HG03469 (cell line): ENCODE measurements around the gene EFCAB12.

ENCODE experiments used
- ATAC-seq: cut with Tn5 transposase; IDR thresholded peaks from one replicate; pipeline ENCODE4 v1.9.1; 2021; ENCODE audit warnings: mild to moderate bottlenecking, moderate library complexity, moderate number of reproducible peaks; ENCODE audit not compliant: unreplicated experiment

The EFCAB12 gene

DNA sequence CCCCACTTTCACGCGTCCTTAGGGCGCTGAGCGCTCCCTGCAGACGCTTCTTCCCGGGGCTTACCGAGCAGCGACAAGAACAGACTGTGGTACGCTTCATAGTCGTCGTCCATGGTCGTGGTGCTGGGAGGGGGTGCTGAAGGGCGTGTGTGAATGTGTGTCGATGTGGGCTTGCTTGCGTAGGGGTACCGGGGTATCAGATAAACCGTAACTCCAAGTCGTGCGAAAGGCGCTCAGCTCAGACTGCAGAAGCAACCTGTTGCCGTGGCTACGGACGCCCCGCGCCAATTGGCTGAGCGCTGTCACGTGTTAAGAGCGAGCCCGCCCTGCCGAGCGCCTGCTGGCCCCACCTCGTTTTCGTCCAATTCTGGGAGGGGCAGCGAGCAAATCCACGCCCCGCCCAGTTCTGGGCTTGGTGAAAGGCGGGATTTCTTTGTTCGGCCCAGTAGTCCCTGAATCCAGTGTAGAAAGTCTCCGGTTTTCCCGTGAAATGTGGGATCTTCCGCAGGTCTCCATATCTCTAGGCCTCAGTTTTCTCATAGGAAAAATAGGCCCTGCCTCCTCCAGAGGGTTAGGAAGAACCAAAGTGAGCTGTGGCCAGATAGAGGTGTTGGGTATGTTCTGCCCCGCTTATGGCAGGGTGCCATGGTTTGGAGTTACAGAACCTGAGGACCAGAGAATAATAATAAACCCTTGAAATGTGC, at the start of gene EFCAB12:
EFCAB12 (minus strand) TSS at position 261 of the 704 bp plus-strand sequence; CDS start at position 113, 148 bp downstream.
- ATAC-seq = peak; percentile 63

DNA sequence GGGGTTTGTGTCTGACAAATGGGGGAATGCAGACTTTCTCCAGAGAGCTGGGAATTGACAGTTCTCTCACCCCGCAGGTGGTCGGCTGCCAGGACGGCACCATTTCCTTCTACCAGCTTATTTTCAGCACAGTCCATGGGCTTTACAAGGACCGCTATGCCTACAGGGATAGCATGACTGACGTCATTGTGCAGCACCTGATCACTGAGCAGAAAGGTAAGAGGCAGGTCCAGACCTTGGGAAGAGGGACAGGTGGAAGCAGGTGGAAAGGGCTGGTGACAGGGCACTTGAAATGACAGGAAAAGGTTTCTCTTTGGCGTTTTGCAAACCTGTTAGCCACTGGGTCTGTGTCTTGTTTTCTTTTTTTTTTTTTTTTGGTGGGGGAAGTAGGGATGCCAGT, 48.1 kb upstream of the EFCAB12 start:
- ATAC-seq = no peak

DNA sequence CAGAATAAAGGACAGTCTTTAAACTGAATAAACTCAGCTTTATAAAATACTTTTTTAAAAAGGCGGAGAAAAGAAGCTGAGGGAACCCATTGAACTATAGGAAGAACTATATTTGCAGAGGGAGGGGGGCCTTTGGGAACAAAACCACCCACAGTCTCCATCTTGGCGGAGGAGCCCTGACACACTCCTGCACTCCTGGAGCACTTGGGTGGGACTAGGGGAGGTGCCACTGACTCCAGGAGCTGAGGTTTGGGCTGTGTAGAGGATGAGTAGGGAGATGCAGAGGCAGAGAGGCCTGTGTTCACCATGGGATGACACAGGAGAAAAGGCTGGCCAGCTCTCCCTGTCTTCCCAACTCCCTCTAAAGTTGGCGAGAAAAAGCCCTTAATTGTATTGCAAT, 47.4 kb upstream of the EFCAB12 start:
- ATAC-seq = no peak

DNA sequence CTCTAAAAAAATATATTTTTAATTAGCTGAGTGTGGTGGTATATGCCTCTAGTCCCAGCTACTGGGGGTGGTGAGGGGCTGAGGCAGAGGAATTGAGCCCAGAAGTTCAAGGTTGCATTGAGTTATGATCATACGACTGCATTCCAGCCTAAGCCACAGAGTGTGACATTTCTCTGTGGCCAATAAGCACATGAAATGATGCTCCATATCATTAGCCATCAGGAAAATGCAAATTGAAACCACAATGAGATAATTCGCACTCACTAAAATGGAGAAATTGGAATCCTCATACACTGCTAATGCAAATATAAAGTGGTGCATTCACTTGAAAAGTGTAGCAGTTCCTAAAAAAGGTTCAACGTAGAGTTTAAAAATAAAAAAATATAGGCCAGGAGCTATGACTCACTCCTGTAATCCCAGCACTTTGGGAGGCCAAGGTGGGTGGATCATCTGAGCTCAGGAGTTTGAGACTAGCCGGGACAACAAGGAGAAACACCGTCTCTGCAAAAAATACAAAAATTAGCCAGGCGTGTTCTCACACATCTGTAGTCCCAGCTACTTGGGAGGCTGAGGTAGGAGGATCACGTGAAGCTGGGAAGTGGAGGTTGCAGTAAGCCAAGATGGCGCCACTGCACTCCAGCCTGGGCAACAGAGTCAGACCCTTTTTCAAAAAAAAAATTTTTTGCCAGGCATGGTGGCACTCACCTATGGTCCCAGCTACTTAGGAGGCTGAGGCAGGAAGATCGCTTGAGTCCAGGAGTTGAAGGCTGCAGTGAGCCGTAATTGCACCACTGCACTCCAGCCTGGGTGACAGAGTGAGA, 46.8 kb upstream of the EFCAB12 start:
- ATAC-seq = no peak

DNA sequence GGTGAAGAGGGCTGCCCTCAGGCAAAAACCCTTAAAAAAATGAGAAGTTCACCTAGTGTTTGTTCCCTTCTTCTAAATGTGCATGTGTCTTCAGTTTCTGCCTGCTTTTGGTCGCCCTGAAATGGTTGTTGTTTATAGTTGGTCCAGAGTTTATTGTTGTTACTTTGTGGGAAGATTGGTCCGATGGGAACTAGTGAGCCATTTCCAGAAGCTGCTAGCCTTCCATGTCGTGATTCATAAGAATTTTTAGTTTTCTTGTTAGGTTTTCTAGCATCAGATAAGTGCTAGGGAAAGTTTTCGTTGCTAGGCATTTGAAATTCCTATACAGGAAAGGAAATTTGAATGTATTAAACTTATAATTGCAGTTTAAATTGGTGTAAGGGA, 45.3 kb upstream of the EFCAB12 start:
- ATAC-seq = no peak

DNA sequence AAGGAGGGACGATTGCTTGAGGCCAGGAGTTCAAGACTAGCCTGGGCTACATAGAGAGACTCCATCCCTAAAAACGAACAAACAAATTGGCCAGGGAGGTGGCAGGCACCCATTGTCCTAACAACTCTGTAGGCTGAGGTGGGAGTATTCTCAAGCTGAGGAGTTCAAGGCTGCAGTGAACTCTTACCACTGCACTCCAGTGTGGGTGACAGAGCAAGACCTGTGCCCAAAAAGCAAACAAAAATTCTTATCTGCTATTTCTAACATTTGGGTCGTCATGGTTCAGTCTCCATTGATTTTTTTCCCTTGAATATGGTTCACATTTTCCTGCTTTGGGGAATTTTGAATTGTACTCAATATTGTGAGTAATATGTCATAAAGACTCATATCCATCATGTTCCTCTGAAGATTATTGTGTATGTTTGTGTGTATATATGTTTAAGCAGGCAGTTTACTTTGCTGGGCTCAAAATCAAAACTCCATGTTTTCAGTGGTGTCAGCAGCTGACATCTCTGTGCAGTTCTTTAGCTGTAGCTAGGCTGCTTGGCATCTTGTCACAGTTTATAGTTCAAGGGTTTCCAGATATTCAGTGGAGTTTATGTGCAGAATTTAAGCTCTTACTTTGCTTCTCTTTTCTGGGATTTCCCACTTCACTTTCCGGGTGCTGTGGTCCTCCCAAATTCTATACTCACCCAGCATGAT, 44.8 kb upstream of the EFCAB12 start:
- no peak for ATAC-seq

DNA sequence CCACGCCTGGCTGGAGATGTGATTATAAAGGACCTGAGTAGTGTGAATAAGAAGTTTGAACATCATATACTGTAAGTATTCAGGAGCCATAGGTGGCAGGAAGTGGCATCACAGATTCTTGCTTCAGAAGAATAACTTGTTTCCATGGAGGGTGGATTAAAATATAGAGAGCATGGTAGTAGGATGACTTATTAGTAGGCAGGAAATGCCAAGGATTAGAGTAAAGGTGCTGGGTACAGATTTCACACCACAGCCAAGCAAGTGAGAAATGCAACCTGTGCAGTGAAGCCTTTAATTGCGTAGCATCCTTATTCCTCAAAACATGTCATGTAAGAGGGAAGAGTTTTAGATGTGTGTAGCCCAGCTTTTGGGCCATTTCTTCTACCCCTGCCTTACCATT, 42.4 kb upstream of the EFCAB12 start:
- ATAC-seq = no peak

DNA sequence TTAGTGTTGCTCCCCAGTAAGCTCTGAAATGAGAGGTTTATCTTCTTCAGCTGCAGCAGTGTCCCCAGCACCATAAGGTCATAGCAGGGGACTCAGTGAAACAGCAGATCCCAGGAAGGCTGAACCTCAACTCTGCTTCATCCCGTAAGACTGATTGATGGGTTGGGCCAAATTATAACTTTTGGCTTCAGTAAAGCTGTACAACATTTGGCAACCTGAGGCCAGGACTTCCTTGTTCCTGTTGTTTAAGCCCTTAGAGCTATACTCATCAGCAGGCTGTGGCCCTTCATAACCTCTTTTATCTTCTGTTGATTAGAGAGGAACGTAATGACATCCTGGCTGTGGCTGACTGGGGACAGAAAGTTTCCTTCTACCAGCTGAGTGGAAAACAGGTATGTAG, 40.6 kb upstream of the EFCAB12 start:
- ATAC-seq = no peak

DNA sequence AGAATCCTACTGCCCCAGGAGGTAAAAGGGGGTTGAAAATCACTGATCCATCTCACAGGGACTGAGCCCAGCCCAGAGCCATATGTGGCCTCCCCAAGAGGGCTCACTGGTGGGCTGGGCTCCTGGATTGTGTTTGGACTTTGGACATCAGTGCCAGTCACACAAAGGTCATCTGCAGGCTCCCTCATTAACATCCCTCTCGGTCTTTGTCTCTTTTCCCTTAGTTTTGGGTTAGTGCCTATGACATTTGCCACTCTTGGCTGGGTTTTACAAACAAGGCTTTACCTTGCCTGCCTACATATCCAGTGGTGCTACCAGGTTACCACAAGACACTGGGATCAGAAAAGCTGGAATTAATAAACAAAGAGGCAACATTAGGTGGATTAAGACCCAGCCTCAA, 39.5 kb upstream of the EFCAB12 start:
- no peak for ATAC-seq

DNA sequence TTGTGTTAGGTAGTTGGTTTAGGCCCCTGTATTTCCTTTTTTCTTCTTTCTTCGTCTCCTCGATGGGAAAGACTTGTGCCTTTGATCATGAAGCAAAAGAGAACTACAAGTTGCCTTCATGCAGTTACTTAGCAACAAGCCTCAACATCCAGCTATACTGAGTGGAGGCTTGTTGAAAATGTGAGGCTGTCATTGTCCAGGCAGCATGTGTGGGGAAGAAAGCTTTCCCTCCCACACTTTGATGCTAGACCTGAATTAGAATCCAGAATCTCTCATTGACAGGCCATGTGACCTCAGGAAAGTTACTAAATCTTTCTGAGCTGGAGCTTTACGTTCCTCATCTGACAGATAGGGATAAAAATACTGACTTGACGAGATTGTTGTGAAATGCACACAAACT, 35.3 kb upstream of the EFCAB12 start:
- ATAC-seq = no peak

DNA sequence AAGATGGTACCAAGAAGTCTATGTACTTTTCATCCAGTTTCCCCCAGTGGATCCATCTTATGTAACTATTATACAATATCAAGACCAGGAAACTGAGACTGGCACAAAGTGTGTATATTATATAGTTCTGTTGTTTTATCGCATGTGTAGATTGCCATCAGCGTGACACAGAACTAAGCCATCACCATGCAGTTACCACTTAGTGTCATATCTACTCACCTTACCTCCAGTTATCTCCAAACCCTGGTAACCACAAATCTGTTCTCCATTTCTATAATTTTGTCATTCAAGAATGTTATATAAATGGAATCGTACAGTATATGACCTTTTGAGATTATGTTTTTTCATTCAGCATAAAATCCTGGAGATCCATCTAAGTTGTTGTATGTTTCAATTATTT, 34.7 kb upstream of the EFCAB12 start:
- no peak for ATAC-seq

DNA sequence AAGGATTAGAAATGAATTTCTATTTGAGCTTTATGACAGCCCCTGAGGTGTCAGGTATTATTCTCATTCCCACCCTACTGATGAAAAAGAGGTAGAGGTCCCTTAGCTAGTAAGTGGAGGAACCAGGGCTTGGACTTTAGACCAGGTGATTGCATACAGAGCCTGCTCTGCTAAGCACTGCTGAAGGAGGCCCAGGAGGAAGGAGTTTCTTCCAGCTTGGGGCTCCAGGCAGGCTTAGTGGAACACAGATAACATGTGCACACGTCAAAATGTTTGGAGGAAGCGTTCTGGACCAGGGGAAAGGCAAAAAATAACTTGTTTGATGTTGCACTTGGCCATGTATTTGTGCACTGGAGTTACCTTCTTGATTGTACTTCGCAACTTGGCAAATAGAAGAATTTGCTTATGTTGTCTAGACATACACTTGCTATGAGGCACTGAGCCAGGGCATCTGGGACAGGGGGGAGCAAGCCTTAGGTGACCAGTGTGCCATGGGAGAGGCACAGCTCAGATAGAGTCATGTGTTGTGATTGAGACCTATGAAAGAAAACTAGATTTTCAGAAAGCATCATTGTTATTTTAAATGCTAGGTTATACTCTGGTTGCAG, 34.0 kb upstream of the EFCAB12 start:
- no peak for ATAC-seq

DNA sequence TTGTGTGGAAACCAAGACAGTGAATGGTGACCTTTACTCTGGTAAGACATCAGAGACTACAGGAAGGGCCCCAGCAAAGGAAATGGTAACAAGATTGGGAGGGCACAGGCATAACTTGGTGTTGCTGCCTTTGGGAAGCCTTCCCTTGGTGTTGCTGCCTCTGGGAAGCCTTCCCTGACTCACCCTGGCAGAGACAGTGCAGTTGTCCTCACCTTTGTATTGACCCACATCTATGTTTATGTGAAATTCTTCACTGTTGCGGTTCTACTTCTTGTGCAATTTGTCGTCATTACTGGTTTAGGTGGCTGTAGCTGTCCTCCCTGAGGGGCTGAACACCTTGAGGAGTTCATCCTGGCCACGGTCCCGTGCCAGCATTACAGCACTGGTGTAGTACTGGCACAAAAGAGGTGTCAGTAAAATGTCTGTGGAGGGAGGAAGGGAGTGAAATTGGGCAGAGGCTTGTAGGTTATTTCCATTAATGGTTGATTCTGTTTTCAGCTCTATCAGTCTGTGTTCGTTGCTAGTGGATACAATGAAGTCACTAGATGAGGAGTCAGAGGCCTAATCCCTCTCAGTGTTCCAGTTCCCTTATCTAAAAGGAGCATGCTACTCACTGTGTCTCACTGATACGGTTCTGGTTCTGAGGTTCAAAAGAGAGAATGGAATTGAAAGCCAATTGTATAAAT, 33.2 kb upstream of the EFCAB12 start:
- no peak for ATAC-seq

DNA sequence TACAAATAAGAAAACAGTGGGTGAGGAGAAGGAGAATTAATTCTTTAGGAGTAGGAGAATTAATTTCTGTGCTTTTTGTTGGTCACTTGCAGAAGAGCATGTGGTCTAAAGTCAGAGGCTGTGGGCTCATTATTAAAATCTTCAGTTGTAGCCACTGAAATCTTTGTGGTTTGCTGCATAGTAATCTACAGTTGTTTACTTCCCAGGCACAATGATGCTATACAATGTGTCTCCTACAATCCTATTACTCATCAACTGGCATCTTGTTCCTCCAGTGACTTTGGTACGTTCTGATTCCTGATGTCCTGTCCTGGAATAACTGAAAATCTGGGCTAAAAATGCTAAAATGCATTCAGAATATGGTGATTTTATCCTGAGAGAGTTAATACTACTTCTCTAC, 32.6 kb upstream of the EFCAB12 start:
- no peak for ATAC-seq

DNA sequence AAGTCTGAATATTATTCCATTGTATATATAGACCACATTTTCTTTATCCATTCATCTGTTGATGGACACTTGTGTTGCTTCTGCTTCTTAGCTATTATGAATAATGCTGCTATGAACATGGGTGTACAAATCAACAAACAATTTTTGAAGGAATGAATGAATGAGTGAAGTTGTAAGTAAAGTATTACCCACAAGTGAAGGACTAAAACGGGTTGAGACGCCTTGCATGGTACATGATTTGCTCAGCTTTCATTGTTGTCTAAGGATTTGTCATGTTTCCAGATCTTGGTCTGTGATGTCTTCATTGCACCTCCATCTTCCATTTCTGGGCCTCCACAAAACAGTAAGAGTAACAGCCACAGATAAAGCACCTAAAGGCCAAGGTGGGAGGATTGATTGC, 32.1 kb upstream of the EFCAB12 start:
- no peak for ATAC-seq

DNA sequence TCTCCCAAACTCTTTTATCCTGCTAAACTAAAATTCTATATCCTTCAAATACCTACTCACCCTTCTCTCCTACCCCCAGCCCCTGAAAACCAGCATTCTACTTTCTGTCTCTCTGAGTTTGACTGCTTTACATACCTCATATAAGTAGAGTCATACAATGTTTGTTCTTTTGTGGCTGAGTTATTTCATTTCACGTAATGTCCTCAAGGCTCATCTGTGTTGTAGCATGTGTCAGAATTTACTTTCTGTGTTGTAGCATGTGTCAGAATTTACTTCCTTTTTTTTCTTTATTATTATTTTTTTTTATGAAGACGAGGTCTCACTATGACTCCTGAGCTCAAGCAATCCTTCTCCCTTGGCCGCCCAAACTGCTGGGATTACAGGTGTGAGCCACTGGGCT, 31.7 kb upstream of the EFCAB12 start:
- no peak for ATAC-seq

DNA sequence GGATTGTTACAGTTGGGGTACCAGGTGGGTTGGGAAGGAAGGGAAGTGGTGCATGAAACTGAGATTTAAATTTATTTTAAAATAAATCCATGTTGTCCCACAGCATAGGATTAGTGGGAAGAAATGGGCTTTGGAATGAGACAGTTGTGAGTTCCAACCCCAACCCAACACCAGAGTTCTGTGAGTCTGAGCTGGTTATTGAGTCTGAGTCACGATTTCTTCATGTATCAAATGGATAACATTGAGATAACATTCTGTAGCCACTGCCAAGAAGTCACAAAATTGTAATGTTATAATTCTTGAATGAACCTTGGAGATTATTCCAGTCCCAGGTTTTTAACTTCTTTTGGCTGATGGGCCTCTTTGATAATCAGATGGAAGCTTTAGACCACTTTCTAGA, 25.3 kb upstream of the EFCAB12 start:
- ATAC-seq = no peak

DNA sequence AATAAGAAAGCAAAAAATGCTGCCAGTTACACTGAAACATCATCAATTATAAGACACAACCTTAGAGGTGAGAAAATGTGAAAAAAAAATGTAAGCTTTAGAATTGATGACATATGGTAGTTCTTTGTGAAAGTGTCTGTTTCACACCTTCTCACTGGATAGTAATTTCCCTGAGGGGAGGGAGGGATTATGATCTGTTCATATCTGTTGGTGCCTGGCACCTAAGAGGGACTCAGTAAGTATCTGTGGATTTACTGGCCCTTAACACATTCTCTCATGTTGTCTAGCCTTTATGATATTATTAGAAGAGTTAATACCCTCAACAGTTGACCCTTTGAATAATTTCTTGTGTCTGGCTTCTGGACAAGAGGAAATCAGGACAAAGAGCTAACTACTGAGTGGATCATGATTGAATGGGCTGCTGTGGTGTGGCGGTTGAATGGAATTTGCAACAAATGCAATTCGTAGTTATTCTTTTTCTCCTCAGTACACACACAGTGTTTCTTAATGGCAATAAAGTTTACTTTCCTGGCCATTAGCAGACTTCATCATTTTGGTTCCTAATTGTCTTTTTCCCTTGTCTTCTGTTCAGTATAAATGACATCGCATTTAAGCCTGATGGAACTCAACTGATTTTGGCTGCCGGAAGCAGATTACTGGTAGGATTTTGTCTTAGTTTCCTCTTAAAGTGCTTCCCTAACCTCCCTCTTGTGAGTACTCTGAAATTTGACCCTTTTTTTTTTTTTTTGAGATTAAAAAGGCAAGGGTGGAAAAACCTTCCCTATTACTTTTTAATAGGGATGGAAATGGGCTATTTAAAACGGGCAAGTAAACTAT, 21.1 kb upstream of the EFCAB12 start:
- ATAC-seq = no peak

DNA sequence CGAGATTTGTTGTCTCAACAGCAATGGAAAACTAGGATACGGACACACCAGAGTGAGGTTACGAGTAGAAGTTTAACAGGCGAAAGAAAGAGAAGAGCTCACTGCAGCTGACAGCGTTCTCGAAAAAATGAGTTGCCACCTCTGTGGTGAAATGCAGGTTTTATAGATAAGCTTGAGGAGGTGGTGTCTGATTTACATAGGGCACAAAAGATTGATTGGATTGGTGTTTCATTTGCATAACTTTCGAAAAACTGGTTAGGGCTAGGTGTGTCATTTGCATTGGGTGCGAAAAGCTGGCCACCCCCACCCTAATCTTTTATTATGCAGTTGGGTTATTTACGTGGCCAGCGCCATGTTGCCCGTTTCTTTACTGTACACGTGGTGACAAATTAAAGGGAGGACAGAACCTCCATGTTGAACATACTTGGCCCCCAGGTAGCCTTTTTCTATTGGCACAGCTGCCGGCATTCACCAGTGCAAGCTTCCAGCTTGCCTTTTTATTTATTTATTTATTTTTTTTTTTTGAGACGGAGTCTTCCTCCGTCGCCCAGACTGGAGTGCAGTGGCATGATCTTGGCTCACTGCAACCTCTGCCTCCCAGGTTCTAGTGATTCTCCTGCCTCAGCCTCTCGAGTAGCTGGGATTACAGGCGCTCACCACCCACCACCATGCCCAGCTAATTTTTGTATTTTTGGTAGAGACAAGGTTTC, 19.9 kb upstream of the EFCAB12 start:
- ATAC-seq = no peak
